IMR-90 (cell line): Measurements from ENCODE around the gene MYT1. TPM values are rescaled to one million over a fixed set of nuclear protein-coding genes. Genes with fewer than 3 reads are reported as not detected.

Source experiments
- ATAC-seq: fragments of 200-7000 bp; cut with Tn5 transposase; 2 replicates; pipeline ENCODE4 v1.9.1; 2020; ENCODE audit warnings: low read depth, mild to moderate bottlenecking, moderate library complexity
- BruUV-seq: library from RNA; stranded (reverse); fragments of 400-500 nt; replicated peaks from 2 replicates; lab custom pipeline; 2021; lab: Mats Ljungman, UMichigan
- CTCF ChIA-PET: fragments of 300-600 bp; formaldehyde crosslinking; extraction: SDS; loops from one replicate; lab custom pipeline; 2021; ENCODE audit warnings: antibody characterized with exemption; lab: Yijun Ruan, JAX
- POLR2A ChIA-PET: fragments of 300-600 bp; sonication (Branson Sonifier 250); formaldehyde crosslinking; loops from one replicate; lab custom pipeline; 2022; ENCODE audit warnings: antibody characterized with exemption; ENCODE audit not compliant: unreplicated experiment; lab: Charles Lee
- DNase-seq: peaks from one replicate; pipeline ENCODE4 v3.0.0; 2013
- H2AFZ ChIP-seq: replicated peaks from 2 replicates; pipeline ENCODE3; 2013; ENCODE audit warnings: low read length, mild to moderate bottlenecking; ENCODE audit not compliant: poor library complexity
- H2AK5ac ChIP-seq: 2 replicates; pipeline ENCODE4 v1.6.1; 2013; ENCODE audit warnings: low read depth, low read length, inconsistent platforms
- H2AK9ac ChIP-seq: replicated peaks from 2 replicates; pipeline ENCODE3; 2013; ENCODE audit warnings: mild to moderate bottlenecking, low read depth, low read length, moderate library complexity; ENCODE audit not compliant: poor library complexity
- H2BK120ac ChIP-seq: 2 replicates; pipeline ENCODE4 v1.6.1; 2013; ENCODE audit warnings: low read depth, low read length, inconsistent platforms
- H2BK15ac ChIP-seq: 3 replicates; pipeline ENCODE4 v1.6.1; 2013; ENCODE audit warnings: low read depth, low read length, inconsistent platforms
- H2BK20ac ChIP-seq: 2 replicates; pipeline ENCODE4 v1.6.1; 2013; ENCODE audit warnings: low read depth, mild to moderate bottlenecking, inconsistent platforms, low read length, moderate library complexity
- H2BK5ac ChIP-seq: 2 replicates; pipeline ENCODE4 v1.6.1; 2013; ENCODE audit warnings: mild to moderate bottlenecking, low read depth, low read length, inconsistent platforms; ENCODE audit not compliant: poor library complexity, severe bottlenecking
- H3K14ac ChIP-seq: replicated peaks from 2 replicates; pipeline ENCODE4 v1.6.1; 2013; ENCODE audit warnings: low read depth, low read length, inconsistent platforms
- H3K18ac ChIP-seq: 2 replicates; pipeline ENCODE4 v1.6.1; 2013; ENCODE audit warnings: low read depth, low read length, control low read depth
- H3K23ac ChIP-seq: 2 replicates; pipeline ENCODE4 v1.6.1; 2013; ENCODE audit warnings: low read depth, low read length, inconsistent platforms
- H3K27ac ChIP-seq: 2 replicates; pipeline ENCODE4 v1.5.1; 2013; ENCODE audit warnings: mild to moderate bottlenecking, control low read depth, low read length; ENCODE audit not compliant: insufficient read depth
- H3K27me3 ChIP-seq: 2 replicates; pipeline ENCODE4 v1.6.1; 2013; ENCODE audit warnings: low read length; ENCODE audit not compliant: control insufficient read depth, insufficient read depth
- H3K36me3 ChIP-seq: 2 replicates; pipeline ENCODE4 v1.6.1; 2013; ENCODE audit warnings: low read length, mixed read lengths; ENCODE audit not compliant: control insufficient read depth, insufficient read depth
- H3K4ac ChIP-seq: 2 replicates; pipeline ENCODE4 v1.6.1; 2013; ENCODE audit warnings: low read depth, low read length, inconsistent platforms
- H3K4me1 ChIP-seq: 2 replicates; pipeline ENCODE4 v1.6.1; 2013; ENCODE audit warnings: low read length, mixed read lengths; ENCODE audit not compliant: control insufficient read depth, insufficient read depth
- H3K4me2 ChIP-seq: 2 replicates; pipeline ENCODE4 v1.6.1; 2013; ENCODE audit warnings: low read depth, mild to moderate bottlenecking, control low read depth, low read length, moderate library complexity
- H3K4me3 ChIP-seq: 2 replicates; pipeline ENCODE4 v1.5.1; 2013; ENCODE audit warnings: low read depth, mild to moderate bottlenecking, control low read depth, low read length, moderate library complexity; ENCODE audit not compliant: insufficient read depth
- H3K56ac ChIP-seq: 2 replicates; pipeline ENCODE4 v1.6.1; 2013; ENCODE audit warnings: low read length, inconsistent platforms; ENCODE audit not compliant: insufficient read depth; ENCODE audit errors: extremely low read depth
- H3K79me1 ChIP-seq, 2 experiments: 2 replicates each; pipeline ENCODE4 v1.6.1; 2013; ENCODE audit warnings: low read length in 2 of 2, inconsistent platforms in 1 of 2, low read depth in 1 of 2
- H3K9ac ChIP-seq: 2 replicates; pipeline ENCODE4 v1.6.1; 2013; ENCODE audit warnings: low read depth, low read length, control low read depth
- H3K9me1 ChIP-seq: 2 replicates; pipeline ENCODE4 v1.6.1; 2013; ENCODE audit warnings: low read length, inconsistent platforms; ENCODE audit not compliant: insufficient read depth
- H3K9me3 ChIP-seq: 2 replicates; pipeline ENCODE4 v1.6.1; 2013; ENCODE audit warnings: low read length; ENCODE audit not compliant: control insufficient read depth, insufficient read depth
- H4K20me1 ChIP-seq: 2 replicates; pipeline ENCODE4 v1.6.1; 2013; ENCODE audit warnings: low read length, inconsistent platforms; ENCODE audit not compliant: insufficient read depth
- H4K5ac ChIP-seq: 2 replicates; pipeline ENCODE4 v1.6.1; 2013; ENCODE audit warnings: mild to moderate bottlenecking, low read depth, low read length, control low read depth
- H4K8ac ChIP-seq, 2 experiments: 2 replicates each; pipeline ENCODE4 v1.6.1; 2013; ENCODE audit warnings: low read depth in 2 of 2, low read length in 2 of 2, control low read depth in 1 of 2, inconsistent platforms in 1 of 2
- H4K91ac ChIP-seq: 2 replicates; pipeline ENCODE4 v1.6.1; 2013; ENCODE audit warnings: low read depth, low read length, inconsistent platforms; ENCODE audit not compliant: insufficient read depth
- BHLHE40 ChIP-seq: fragments of 150-350 bp; IDR thresholded peaks from 2 replicates; pipeline ENCODE4 v1.6.1; 2016; ENCODE audit warnings: mild to moderate bottlenecking, low read depth, low read length
- CEBPB ChIP-seq: IDR thresholded peaks from 2 replicates; pipeline ENCODE4 v1.6.1; 2012; ENCODE audit warnings: low read depth, low read length, improper control_type of control experiment
- CHD1 ChIP-seq: IDR thresholded peaks from 2 replicates; pipeline ENCODE4 v1.6.1; 2012; ENCODE audit warnings: low read depth, low read length, improper control_type of control experiment
- FOS ChIP-seq: fragments of 150-350 bp; IDR thresholded peaks from 2 replicates; pipeline ENCODE4 v1.6.1; 2016; ENCODE audit warnings: low read depth, low read length
- MAFK ChIP-seq: IDR thresholded peaks from 2 replicates; pipeline ENCODE4 v1.6.1; 2012; ENCODE audit warnings: low read depth, low read length, improper control_type of control experiment
- MAZ ChIP-seq: IDR thresholded peaks from 2 replicates; pipeline ENCODE4 v1.6.1; 2012; ENCODE audit warnings: low read depth, mild to moderate bottlenecking, low read length, improper control_type of control experiment, moderate library complexity, borderline replicate concordance
- MXI1 ChIP-seq: IDR thresholded peaks from 2 replicates; pipeline ENCODE4 v1.6.1; 2012; ENCODE audit warnings: low read depth, mild to moderate bottlenecking, low read length, moderate library complexity, borderline replicate concordance
- POLR2A ChIP-seq: IDR thresholded peaks from 2 replicates; pipeline ENCODE4 v1.6.1; 2012; ENCODE audit warnings: mild to moderate bottlenecking, low read depth, low read length
- RAD21 ChIP-seq: IDR thresholded peaks from 2 replicates; pipeline ENCODE4 v1.6.1; 2012; ENCODE audit warnings: low read length, improper control_type of control experiment
- RCOR1 ChIP-seq: IDR thresholded peaks from 2 replicates; pipeline ENCODE4 v1.6.1; 2012; ENCODE audit warnings: mild to moderate bottlenecking, low read length, improper control_type of control experiment; ENCODE audit not compliant: insufficient replicate concordance
- RFX5 ChIP-seq: IDR thresholded peaks from 2 replicates; pipeline ENCODE4 v1.8.0; 2012; ENCODE audit warnings: low read depth, mild to moderate bottlenecking, low read length, moderate library complexity
- SMC3 ChIP-seq: fragments of 150-350 bp; IDR thresholded peaks from 2 replicates; pipeline ENCODE4 v1.6.1; 2016; ENCODE audit warnings: low read depth, mild to moderate bottlenecking, antibody characterized with exemption, low read length, moderate library complexity
- USF2 ChIP-seq: fragments of 150-350 bp; IDR thresholded peaks from 2 replicates; pipeline ENCODE4 v1.6.1; 2017; ENCODE audit warnings: mild to moderate bottlenecking, antibody characterized with exemption, low read length, low read depth
- WGBS, 2 experiments: methylation state at CpG; one replicate each; pipeline versions ENCODE4 v1.1.5 to v1.1.7; 2013; ENCODE audit warnings: missing lambda C conversion rate in 2 of 2; ENCODE audit not compliant: insufficient read length in 1 of 2; ENCODE audit errors: extremely low coverage in 2 of 2; 5-methylcytosine and 5-hydroxymethylcytosine counted together
- dilution Hi-C: fragments of 300-500 bp; cut with HindIII; formaldehyde crosslinking; loops from one replicate; pipeline ENCODE4 v1.14.3; 2018; ENCODE audit warnings: low sequenced_read_pairs; ENCODE audit not compliant: unreplicated experiment
- in situ Hi-C: fragments of 300-500 bp; cut with MboI; formaldehyde crosslinking; loops from 3 replicates; pipeline ENCODE4 v1.14.3; 2019; ENCODE audit warnings: low sequenced_read_pairs, inconsistent platforms, mixed read lengths
- intact Hi-C: fragments of 100-400 bp; cut with micrococcal nuclease; formaldehyde crosslinking; loops from 2 replicates; pipeline ENCODE4 v1.10.0; 2022
- polyA plus RNA-seq, 3 experiments: library from polyadenylated mRNA; depleted of rRNA; stranded (reverse); fragments of >200 nt; gene quantifications; 2 replicates each; pipeline ENCODE4 v1.2.3, GENCODE V29; 2012; ENCODE audit warnings: low replicate concordance in 1 of 3
- total RNA-seq: library from RNA; depleted of rRNA; stranded (reverse); fragments of >200 nt; gene quantifications from 2 replicates; pipeline ENCODE4 v1.2.3, GENCODE V29; 2012
- TF ChIP-seq, protein P1 (sequence below): conservative IDR thresholded peaks from 2 replicates; pipeline ENCODE4 v1.5.1; 2012; ENCODE audit warnings: mild to moderate bottlenecking, low read depth, low read length, improper control_type of control experiment
- TF ChIP-seq, protein P2 (sequence below): fragments of 150-350 bp; IDR thresholded peaks from 2 replicates; pipeline ENCODE4 v1.6.1; 2016; ENCODE audit warnings: low read depth, mild to moderate bottlenecking, low read length, moderate library complexity, borderline replicate concordance

The MYT1 gene
- total and polyA plus RNA-seq, 2 of the 4 experiments (the other 2 are of a cell fraction) = not detected

GRCh38 chr20:64211874-64212658 lies 47.8 kb downstream of the MYT1 start:
- DNase-seq (no peak), ATAC-seq (no peak)
- ChIA-PET POLR2A (no interaction called here), CTCF (interaction anchor here (1.0 kb wide), 1 partner anchor 10 kb away, joined by 4 read pairs; no protein-coding TSS in a partner anchor)
- Histone ChIP-seq H2AK5ac (no peak overlapping the region), H3K14ac (no peak overlapping the region), H2BK120ac (no peak overlapping the region), H3K79me1 (no peaks in the 10 kb centered on the region), H3K9ac (no peak overlapping the region), H3K4me2 (no peak overlapping the region), H3K4ac (no peak overlapping the region), H3K36me3 (no peaks in the 10 kb centered on the region), H4K8ac (no peak overlapping the region), H3K56ac (no peak overlapping the region), H2BK15ac (no peak overlapping the region), H4K20me1 (no peaks in the 10 kb centered on the region), H2BK20ac (no peak overlapping the region), H4K5ac (no peak overlapping the region), H3K9me3 (no peaks in the 10 kb centered on the region), H3K9me1 (peaks cover 4% of the 10 kb centered on the region; the same call in 1 of the 2 replicates), H3K27ac (no peak overlapping the region), H2AFZ (no peak overlapping the region), H4K91ac (no peak overlapping the region), H3K18ac (no peak overlapping the region; the same call in 1 of the 2 replicates), H2AK9ac (no peak overlapping the region), H3K27me3 (peaks cover 35% of the 10 kb centered on the region), H3K4me3 (no peak overlapping the region), H3K23ac (no peak overlapping the region), H2BK5ac (no peak overlapping the region), H3K4me1 (peaks cover 9% of the 10 kb centered on the region; the same call in 1 of the 2 replicates)
- dilution Hi-C loops = no loop called here
- no TSS peak for BruUV-seq
- in situ Hi-C loops = no loop called here
- intact Hi-C loops = no loop called here
- WGBS, 2 experiments = 100% methylated on average over 1 of the region's 21 CpGs; no CpG with 5 or more reads in 1 of the 2 experiments
- TF ChIP-seq RFX5 (no peak), FOS (no peak), BHLHE40 (no peak), RCOR1 (no peak), MXI1 (no peak), POLR2A (no peak), USF2 (no peak), SMC3 (no peak), MAZ (no peak), RAD21 (no peak), CHD1 (no peak), CEBPB (no peak), MAFK (no peak)
- TF ChIP-seq, protein P1, sequence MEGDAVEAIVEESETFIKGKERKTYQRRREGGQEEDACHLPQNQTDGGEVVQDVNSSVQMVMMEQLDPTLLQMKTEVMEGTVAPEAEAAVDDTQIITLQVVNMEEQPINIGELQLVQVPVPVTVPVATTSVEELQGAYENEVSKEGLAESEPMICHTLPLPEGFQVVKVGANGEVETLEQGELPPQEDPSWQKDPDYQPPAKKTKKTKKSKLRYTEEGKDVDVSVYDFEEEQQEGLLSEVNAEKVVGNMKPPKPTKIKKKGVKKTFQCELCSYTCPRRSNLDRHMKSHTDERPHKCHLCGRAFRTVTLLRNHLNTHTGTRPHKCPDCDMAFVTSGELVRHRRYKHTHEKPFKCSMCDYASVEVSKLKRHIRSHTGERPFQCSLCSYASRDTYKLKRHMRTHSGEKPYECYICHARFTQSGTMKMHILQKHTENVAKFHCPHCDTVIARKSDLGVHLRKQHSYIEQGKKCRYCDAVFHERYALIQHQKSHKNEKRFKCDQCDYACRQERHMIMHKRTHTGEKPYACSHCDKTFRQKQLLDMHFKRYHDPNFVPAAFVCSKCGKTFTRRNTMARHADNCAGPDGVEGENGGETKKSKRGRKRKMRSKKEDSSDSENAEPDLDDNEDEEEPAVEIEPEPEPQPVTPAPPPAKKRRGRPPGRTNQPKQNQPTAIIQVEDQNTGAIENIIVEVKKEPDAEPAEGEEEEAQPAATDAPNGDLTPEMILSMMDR = no peak
- TF ChIP-seq, protein P2, sequence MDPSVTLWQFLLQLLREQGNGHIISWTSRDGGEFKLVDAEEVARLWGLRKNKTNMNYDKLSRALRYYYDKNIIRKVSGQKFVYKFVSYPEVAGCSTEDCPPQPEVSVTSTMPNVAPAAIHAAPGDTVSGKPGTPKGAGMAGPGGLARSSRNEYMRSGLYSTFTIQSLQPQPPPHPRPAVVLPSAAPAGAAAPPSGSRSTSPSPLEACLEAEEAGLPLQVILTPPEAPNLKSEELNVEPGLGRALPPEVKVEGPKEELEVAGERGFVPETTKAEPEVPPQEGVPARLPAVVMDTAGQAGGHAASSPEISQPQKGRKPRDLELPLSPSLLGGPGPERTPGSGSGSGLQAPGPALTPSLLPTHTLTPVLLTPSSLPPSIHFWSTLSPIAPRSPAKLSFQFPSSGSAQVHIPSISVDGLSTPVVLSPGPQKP = no peak
